ENCODE data around the gene MIPEP. TPM values are rescaled to one million over a fixed set of nuclear protein-coding genes. Genes with fewer than 3 reads are reported as not detected.

The MIPEP gene
- total and polyA plus RNA-seq, 9 of the 15 experiments (the other 6 are each of a cell fraction or from before 2014, with no cell fraction given) = 1.7 to 19.3 (median 13.1) TPM

DNA sequence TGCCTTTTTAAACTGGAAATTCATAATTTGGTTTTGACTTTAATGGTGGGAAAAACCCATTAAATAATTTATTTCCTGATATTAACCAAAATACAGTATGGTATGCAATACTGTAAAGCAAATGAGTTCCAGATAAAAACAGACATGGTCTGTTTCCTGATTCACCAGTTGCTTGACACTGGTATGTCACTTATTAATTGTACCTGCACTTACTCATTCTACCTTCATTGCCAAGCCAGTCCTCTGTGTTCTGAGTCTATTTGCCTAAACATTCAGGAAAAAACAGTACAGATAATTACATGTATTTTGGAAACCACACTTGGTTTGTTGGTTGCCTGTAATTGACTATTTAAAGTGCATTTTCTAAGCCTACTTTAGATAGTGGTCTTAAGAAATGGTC lies 159.7 kb downstream of the MIPEP start:
- no peaks in the 10 kb centered on the region for H3K27me3 ChIP-seq (ENCODE audit: control insufficient read depth in 2 of 2, insufficient read depth in 2 of 2, low read length in 2 of 2)
- no peaks in the 10 kb centered on the region for H3K9me3 ChIP-seq (replicated peaks; ENCODE audit: control insufficient read depth, insufficient read depth, low read depth, low read length)
- no peak overlapping the region for H3K4me2 ChIP-seq (ENCODE audit: insufficient read depth, low read length)
- FAIRE-seq = no peak
- no peaks in the 10 kb centered on the region for H3K9me1 ChIP-seq (ENCODE audit: control insufficient read depth, insufficient read depth, low read length)
- in situ Hi-C loops (cut with MboI) (no loop called here), intact Hi-C loops (cut with micrococcal nuclease) (no loop called here)
- H4K20me1 ChIP-seq (replicated peaks; ENCODE audit: control insufficient read depth, insufficient read depth, low read length) = no peaks in the 10 kb centered on the region
- no peaks in the 10 kb centered on the region; a peak in 1 of 5 replicates for H3K4me1 ChIP-seq (replicated peaks in 1 of 2; ENCODE audit: control insufficient read depth in 2 of 2, insufficient read depth in 2 of 2, low read length in 2 of 2)
- no TSS peak for BruUV-seq (replicated peaks)
- ChIA-PET CTCF (ENCODE audit: low intra/inter-chr PET ratio) (no interaction called here), POLR2A (no interaction called here)
- no peak for ATAC-seq
- H3K36me3 ChIP-seq (ENCODE audit: control insufficient read depth, insufficient read depth, low read length) = no peaks in the 10 kb centered on the region
- no peak overlapping the region for H2AFZ ChIP-seq (ENCODE audit: low read depth, low read length)
- no peak for DNase-seq (ENCODE audit: extremely low read depth in 1 of 4, low spot score in 3 of 4)
- no peak overlapping the region for H3K9ac ChIP-seq (ENCODE audit: insufficient read depth in 1 of 2, low read depth in 2 of 2, low read length in 2 of 2)
- H3K79me2 ChIP-seq (ENCODE audit: control insufficient read depth, insufficient read depth, low read length) = no peaks in the 10 kb centered on the region
- H3K27ac ChIP-seq (ENCODE audit: extremely low read depth, low read depth, low read length) = no peak overlapping the region
- no peak overlapping the region for H3K4me3 ChIP-seq
- TF ChIP-seq, protein P1, sequence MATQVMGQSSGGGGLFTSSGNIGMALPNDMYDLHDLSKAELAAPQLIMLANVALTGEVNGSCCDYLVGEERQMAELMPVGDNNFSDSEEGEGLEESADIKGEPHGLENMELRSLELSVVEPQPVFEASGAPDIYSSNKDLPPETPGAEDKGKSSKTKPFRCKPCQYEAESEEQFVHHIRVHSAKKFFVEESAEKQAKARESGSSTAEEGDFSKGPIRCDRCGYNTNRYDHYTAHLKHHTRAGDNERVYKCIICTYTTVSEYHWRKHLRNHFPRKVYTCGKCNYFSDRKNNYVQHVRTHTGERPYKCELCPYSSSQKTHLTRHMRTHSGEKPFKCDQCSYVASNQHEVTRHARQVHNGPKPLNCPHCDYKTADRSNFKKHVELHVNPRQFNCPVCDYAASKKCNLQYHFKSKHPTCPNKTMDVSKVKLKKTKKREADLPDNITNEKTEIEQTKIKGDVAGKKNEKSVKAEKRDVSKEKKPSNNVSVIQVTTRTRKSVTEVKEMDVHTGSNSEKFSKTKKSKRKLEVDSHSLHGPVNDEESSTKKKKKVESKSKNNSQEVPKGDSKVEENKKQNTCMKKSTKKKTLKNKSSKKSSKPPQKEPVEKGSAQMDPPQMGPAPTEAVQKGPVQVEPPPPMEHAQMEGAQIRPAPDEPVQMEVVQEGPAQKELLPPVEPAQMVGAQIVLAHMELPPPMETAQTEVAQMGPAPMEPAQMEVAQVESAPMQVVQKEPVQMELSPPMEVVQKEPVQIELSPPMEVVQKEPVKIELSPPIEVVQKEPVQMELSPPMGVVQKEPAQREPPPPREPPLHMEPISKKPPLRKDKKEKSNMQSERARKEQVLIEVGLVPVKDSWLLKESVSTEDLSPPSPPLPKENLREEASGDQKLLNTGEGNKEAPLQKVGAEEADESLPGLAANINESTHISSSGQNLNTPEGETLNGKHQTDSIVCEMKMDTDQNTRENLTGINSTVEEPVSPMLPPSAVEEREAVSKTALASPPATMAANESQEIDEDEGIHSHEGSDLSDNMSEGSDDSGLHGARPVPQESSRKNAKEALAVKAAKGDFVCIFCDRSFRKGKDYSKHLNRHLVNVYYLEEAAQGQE (IDR thresholded peaks at IDR 0.05; ENCODE audit: borderline replicate concordance) = no peak
- TF ChIP-seq, protein P1 (CRISPR knock-in tag; IDR thresholded peaks at IDR 0.05; ENCODE audit: low read depth) = no peak
- TF ChIP-seq TFAP4 (CRISPR knock-in tag; IDR thresholded peaks at IDR 0.05; ENCODE audit: borderline replicate concordance) (no peak), KLF6 (CRISPR knock-in tag; IDR thresholded peaks at IDR 0.05; ENCODE audit: borderline replicate concordance) (no peak), ZNF316 (IDR thresholded peaks at IDR 0.05) (no peak), TAF15 (IDR thresholded peaks at IDR 0.05; ENCODE audit: low read depth, low read length) (no peak), MYNN (IDR thresholded peaks at IDR 0.05) (no peak), MYNN (CRISPR knock-in tag; IDR thresholded peaks at IDR 0.05) (no peak)
- TF ChIP-seq, protein P2, sequence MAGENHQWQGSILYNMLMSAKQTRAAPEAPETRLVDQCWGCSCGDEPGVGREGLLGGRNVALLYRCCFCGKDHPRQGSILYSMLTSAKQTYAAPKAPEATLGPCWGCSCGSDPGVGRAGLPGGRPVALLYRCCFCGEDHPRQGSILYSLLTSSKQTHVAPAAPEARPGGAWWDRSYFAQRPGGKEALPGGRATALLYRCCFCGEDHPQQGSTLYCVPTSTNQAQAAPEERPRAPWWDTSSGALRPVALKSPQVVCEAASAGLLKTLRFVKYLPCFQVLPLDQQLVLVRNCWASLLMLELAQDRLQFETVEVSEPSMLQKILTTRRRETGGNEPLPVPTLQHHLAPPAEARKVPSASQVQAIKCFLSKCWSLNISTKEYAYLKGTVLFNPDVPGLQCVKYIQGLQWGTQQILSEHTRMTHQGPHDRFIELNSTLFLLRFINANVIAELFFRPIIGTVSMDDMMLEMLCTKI (IDR thresholded peaks at IDR 0.05; ENCODE audit: partially characterized antibody) = no peak
- TF ChIP-seq, protein P3, sequence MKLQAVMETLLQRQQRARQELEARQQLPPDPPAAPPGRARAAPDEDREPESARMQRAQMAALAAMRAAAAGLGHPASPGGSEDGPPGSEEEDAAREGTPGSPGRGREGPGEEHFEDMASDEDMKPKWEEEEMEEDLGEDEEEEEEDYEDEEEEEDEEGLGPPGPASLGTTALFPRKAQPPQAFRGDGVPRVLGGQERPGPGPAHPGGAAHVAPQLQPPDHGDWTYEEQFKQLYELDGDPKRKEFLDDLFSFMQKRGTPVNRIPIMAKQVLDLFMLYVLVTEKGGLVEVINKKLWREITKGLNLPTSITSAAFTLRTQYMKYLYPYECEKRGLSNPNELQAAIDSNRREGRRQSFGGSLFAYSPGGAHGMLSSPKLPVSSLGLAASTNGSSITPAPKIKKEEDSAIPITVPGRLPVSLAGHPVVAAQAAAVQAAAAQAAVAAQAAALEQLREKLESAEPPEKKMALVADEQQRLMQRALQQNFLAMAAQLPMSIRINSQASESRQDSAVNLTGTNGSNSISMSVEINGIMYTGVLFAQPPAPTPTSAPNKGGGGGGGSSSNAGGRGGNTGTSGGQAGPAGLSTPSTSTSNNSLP (IDR thresholded peaks at IDR 0.05; ENCODE audit: borderline replicate concordance, low read depth, low read length) = no peak

Data from K562 (cell line).